Liver (tissue), 9 donors: Measurements from ENCODE around the gene PPP1R1A. TPM values are rescaled to one million over a fixed set of nuclear protein-coding genes. Genes with fewer than 3 reads are reported as not detected.

Experiments used
- DNase-seq: peaks from one replicate; pipeline ENCODE4 v3.0.0-alpha.2; 2017; ENCODE audit warnings: low spot score
- H3K27ac ChIP-seq, 2 donors: one replicate each; pipeline ENCODE4 v1.7.0; 2013; ENCODE audit warnings: inconsistent platforms in 2 of 2, low read length in 2 of 2, control low read depth in 1 of 2, low read depth in 1 of 2, mild to moderate bottlenecking in 1 of 2
- H3K27me3 ChIP-seq, 4 donors: one replicate each; pipeline versions ENCODE4 v1.6.1 to v1.7.0; 2013; ENCODE audit warnings: low read length in 3 of 4, inconsistent platforms in 1 of 4, mild to moderate bottlenecking in 1 of 4, moderate library complexity in 1 of 4; ENCODE audit not compliant: control insufficient read depth in 4 of 4, insufficient read depth in 4 of 4
- H3K36me3 ChIP-seq, 4 donors: one replicate each; pipeline versions ENCODE4 v1.6.1 to v1.7.0; 2013; ENCODE audit warnings: low read length in 3 of 4, mild to moderate bottlenecking in 3 of 4, low read depth in 1 of 4, moderate library complexity in 1 of 4; ENCODE audit not compliant: control insufficient read depth in 4 of 4, insufficient read depth in 3 of 4
- H3K4me1 ChIP-seq, 4 donors: one replicate each; pipeline versions ENCODE4 v1.6.1 to v1.7.0; 2013; ENCODE audit warnings: low read length in 3 of 4, mild to moderate bottlenecking in 3 of 4, moderate library complexity in 1 of 4; ENCODE audit not compliant: control insufficient read depth in 4 of 4, insufficient read depth in 4 of 4
- H3K4me3 ChIP-seq, 3 donors: one replicate each; pipeline versions ENCODE4 v1.6.1 to v1.7.0; 2013; ENCODE audit warnings: low read length in 3 of 3, control low read depth in 1 of 3, low read depth in 1 of 3, mild to moderate bottlenecking in 1 of 3
- H3K9ac ChIP-seq, 2 donors: one replicate each; pipeline ENCODE4 v1.7.0; 2013; ENCODE audit warnings: low read length in 2 of 2, mild to moderate bottlenecking in 2 of 2, moderate library complexity in 2 of 2, control low read depth in 1 of 2, low read depth in 1 of 2
- H3K9me3 ChIP-seq, 4 donors: one replicate each; pipeline versions ENCODE4 v1.6.1 to v1.7.0; 2013; ENCODE audit warnings: low read length in 3 of 4; ENCODE audit not compliant: control insufficient read depth in 4 of 4
- ATF3 ChIP-seq: IDR thresholded peaks from 2 replicates; pipeline ENCODE4 v1.6.1; 2016; ENCODE audit warnings: antibody characterized with exemption
- EGR1 ChIP-seq, 2 donors: IDR thresholded peaks; 2 replicates each; pipeline ENCODE4 v1.6.1; 2016 to 2018; ENCODE audit warnings: antibody characterized with exemption in 2 of 2, low read depth in 2 of 2
- FOXA1 ChIP-seq: IDR thresholded peaks from 2 replicates; pipeline ENCODE4 v1.6.1; 2016; ENCODE audit warnings: antibody characterized with exemption
- GABPA ChIP-seq, 2 donors: IDR thresholded peaks in 1 of 2; conservative IDR thresholded peaks in 1 of 2; 2 replicates each; pipeline ENCODE4 v1.6.1; 2016; ENCODE audit warnings: antibody characterized with exemption in 2 of 2, mild to moderate bottlenecking in 1 of 2, moderate library complexity in 1 of 2
- HNF4G ChIP-seq: IDR thresholded peaks from 2 replicates; pipeline ENCODE4 v1.6.1; 2016; ENCODE audit warnings: antibody characterized with exemption
- RAD21 ChIP-seq, 2 donors: IDR thresholded peaks; 2 replicates each; pipeline ENCODE4 v1.6.1; 2016; ENCODE audit warnings: antibody characterized with exemption in 2 of 2, mild to moderate bottlenecking in 2 of 2
- REST ChIP-seq: IDR thresholded peaks from 2 replicates; pipeline ENCODE4 v1.6.1; 2016; ENCODE audit warnings: antibody characterized with exemption, mild to moderate bottlenecking
- RXRA ChIP-seq, 2 donors: IDR thresholded peaks; 2 replicates each; pipeline ENCODE4 v1.6.1; 2017 to 2018; ENCODE audit warnings: antibody characterized with exemption in 2 of 2, mild to moderate bottlenecking in 1 of 2
- SP1 ChIP-seq: IDR thresholded peaks from 2 replicates; pipeline ENCODE4 v1.6.1; 2018; ENCODE audit warnings: antibody characterized with exemption, mild to moderate bottlenecking
- TAF1 ChIP-seq: conservative IDR thresholded peaks from 2 replicates; pipeline ENCODE4 v1.6.1; 2016; ENCODE audit warnings: antibody characterized with exemption, mild to moderate bottlenecking
- WGBS: extraction: QIAGEN DNeasy Blood & Tissue Kit; methylation state at CpG from one replicate; pipeline ENCODE4 v1.1.7; 2013; 5-methylcytosine and 5-hydroxymethylcytosine counted together
- polyA plus RNA-seq, 2 donors: library from polyadenylated mRNA; stranded (reverse) in 1 of 2; unstranded in 1 of 2; fragments of 200-250 nt in 1 of 2; fragments of >200 nt in 1 of 2; fragmentation: Nextera tagmentation in 1 of 2; extraction: Ambion mirVana in 1 of 2; gene quantifications; one replicate each; pipeline versions ENCODE4 v1.2.1 to v1.2.3, GENCODE V29; 2013 to 2015
- total RNA-seq, 2 donors: library from RNA; depleted of rRNA; stranded (reverse); fragments of >200 nt; gene quantifications; one replicate each; pipeline ENCODE4 v1.2.3, GENCODE V29; 2014
- TF ChIP-seq, protein P1 (sequence below): IDR thresholded peaks from 2 replicates; pipeline ENCODE4 v1.6.1; 2016; ENCODE audit warnings: antibody characterized with exemption
- TF ChIP-seq, protein P2 (sequence below): IDR thresholded peaks from 2 replicates; pipeline ENCODE4 v1.6.1; 2016; ENCODE audit warnings: antibody characterized with exemption
- TF ChIP-seq, protein P3 (sequence below): fragments of 150-350 bp; IDR thresholded peaks from 2 replicates; pipeline ENCODE4 v1.5.1; 2017; ENCODE audit warnings: improper control_type of control experiment, low read depth, low read length; ENCODE audit not compliant: missing input control
- donor health status: healthy.
- donor health status: healthy.
- donor health status: healthy.
- donor health status: healthy.
- donor health status: healthy.

The PPP1R1A gene
- total and polyA plus RNA-seq, 4 donors, result 8.1 to 182 (median 43.8) TPM

- H3K9ac ChIP-seq, result no peak overlapping the region
Observed at GRCh38 chr12:54564768-54565167, 23.7 kb downstream of the PPP1R1A start.

GRCh38 chr12:54563787-54564186 is 24.7 kb downstream of the PPP1R1A start:
- Histone ChIP-seq H3K9me3 (no peaks in the 10 kb centered on the region), H3K4me1 (no peaks in the 10 kb centered on the region), H3K4me3 (no peak overlapping the region), H3K27me3 (peaks cover 0 to 4% (median 0%) of the 10 kb centered on the region in 4 donors), H3K36me3 (no peaks in the 10 kb centered on the region), H3K9ac (no peak overlapping the region), H3K27ac (no peak overlapping the region)
- TF ChIP-seq EGR1 (IDR thresholded peaks at IDR 0.05; ENCODE audit: low read depth in 2 of 2), result no peak
- WGBS, result 98% methylated on average over 1 of the region's 1 CpG
- DNase-seq, result no peak

More at GRCh38 chr12:54564768-54565167, 23.7 kb downstream of the PPP1R1A start:
- Histone ChIP-seq H3K4me3 (no peak overlapping the region), H3K36me3 (no peaks in the 10 kb centered on the region), H3K4me1 (no peaks in the 10 kb centered on the region), H3K27me3 (peaks cover 0 to 4% (median 0%) of the 10 kb centered on the region in 4 donors), H3K9me3 (no peaks in the 10 kb centered on the region), H3K27ac (no peak overlapping the region)
- TF ChIP-seq, protein P1, sequence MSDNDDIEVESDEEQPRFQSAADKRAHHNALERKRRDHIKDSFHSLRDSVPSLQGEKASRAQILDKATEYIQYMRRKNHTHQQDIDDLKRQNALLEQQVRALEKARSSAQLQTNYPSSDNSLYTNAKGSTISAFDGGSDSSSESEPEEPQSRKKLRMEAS, result no peak
- TF ChIP-seq EGR1 (IDR thresholded peaks at IDR 0.05; ENCODE audit: low read depth in 2 of 2), result no peak
- no peak for TF ChIP-seq GABPA (IDR thresholded peaks at IDR 0.05 in 1 of 2, conservative IDR thresholded peaks at IDR 0.05 in 1 of 2)
- no peak for TF ChIP-seq RXRA (IDR thresholded peaks at IDR 0.05)
- no peak for TF ChIP-seq SP1
- TF ChIP-seq FOXA1, result no peak
- 44% methylated on average over 5 of the region's 5 CpGs for WGBS
- no peak for DNase-seq

DNA sequence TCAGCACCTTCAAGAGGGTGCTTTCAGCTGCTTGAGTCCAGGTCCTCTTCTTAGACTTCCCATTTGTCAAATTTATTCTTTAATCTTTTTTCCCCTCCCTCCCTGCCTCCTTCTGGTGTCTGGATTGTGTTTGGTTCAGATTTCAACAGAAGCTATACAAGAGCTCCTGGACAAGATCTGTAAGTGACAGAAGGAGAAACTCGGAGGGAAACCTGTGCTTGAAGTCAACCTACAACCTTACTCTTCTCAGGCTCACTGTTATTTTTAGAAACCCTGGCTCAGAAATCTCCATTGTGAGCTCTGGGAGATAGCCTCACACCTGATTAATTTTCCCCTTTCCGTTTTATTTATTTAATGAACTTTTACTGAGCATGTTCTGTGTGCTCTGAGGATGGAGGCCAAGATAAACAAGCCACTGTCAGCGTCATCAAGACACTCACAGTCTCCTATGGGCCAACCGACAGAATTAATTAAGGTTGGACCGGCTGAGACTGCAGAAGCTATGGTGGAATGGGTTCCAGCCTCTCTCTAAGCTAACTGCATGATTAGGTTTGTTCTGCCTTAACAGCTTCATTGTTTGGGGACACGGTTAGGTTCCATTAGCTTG is 25.6 kb downstream of the PPP1R1A start:
- peaks cover 0 to 4% (median 0%) of the 10 kb centered on the region in 4 donors for H3K27me3 ChIP-seq
- H3K4me1 ChIP-seq, result no peaks in the 10 kb centered on the region
- H3K36me3 ChIP-seq, result no peaks in the 10 kb centered on the region
- 52% methylated on average over 6 of the region's 6 CpGs for WGBS
- TF ChIP-seq EGR1 (IDR thresholded peaks at IDR 0.05; ENCODE audit: low read depth in 2 of 2), result no peak
- TF ChIP-seq REST, result no peak
- TF ChIP-seq RAD21 (IDR thresholded peaks at IDR 0.05), result no peak
- TF ChIP-seq HNF4G, result no peak
- TF ChIP-seq, protein P2, sequence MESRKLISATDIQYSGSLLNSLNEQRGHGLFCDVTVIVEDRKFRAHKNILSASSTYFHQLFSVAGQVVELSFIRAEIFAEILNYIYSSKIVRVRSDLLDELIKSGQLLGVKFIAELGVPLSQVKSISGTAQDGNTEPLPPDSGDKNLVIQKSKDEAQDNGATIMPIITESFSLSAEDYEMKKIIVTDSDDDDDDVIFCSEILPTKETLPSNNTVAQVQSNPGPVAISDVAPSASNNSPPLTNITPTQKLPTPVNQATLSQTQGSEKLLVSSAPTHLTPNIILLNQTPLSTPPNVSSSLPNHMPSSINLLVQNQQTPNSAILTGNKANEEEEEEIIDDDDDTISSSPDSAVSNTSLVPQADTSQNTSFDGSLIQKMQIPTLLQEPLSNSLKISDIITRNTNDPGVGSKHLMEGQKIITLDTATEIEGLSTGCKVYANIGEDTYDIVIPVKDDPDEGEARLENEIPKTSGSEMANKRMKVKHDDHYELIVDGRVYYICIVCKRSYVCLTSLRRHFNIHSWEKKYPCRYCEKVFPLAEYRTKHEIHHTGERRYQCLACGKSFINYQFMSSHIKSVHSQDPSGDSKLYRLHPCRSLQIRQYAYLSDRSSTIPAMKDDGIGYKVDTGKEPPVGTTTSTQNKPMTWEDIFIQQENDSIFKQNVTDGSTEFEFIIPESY, result no peak
- TF ChIP-seq, protein P3, sequence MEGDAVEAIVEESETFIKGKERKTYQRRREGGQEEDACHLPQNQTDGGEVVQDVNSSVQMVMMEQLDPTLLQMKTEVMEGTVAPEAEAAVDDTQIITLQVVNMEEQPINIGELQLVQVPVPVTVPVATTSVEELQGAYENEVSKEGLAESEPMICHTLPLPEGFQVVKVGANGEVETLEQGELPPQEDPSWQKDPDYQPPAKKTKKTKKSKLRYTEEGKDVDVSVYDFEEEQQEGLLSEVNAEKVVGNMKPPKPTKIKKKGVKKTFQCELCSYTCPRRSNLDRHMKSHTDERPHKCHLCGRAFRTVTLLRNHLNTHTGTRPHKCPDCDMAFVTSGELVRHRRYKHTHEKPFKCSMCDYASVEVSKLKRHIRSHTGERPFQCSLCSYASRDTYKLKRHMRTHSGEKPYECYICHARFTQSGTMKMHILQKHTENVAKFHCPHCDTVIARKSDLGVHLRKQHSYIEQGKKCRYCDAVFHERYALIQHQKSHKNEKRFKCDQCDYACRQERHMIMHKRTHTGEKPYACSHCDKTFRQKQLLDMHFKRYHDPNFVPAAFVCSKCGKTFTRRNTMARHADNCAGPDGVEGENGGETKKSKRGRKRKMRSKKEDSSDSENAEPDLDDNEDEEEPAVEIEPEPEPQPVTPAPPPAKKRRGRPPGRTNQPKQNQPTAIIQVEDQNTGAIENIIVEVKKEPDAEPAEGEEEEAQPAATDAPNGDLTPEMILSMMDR, result no peak
- TF ChIP-seq ATF3, result no peak
- TF ChIP-seq, protein P1, result no peak
- no peak for TF ChIP-seq TAF1
- no peak for TF ChIP-seq GABPA (IDR thresholded peaks at IDR 0.05 in 1 of 2, conservative IDR thresholded peaks at IDR 0.05 in 1 of 2)
- H3K9ac ChIP-seq, result no peak overlapping the region
- H3K9me3 ChIP-seq, result no peaks in the 10 kb centered on the region
- H3K27ac ChIP-seq, result no peak overlapping the region
- no peak for DNase-seq
- no peak overlapping the region for H3K4me3 ChIP-seq
